Kidney glomerular epithelial cell (primary cell): ENCODE data around the gene SLC38A8.

Source experiments
- DNase-seq: peaks from one replicate; lab custom pipeline; 2025; lab: John Stamatoyannopoulos, UW

SLC38A8 gene

GRCh38 chr16:84048871-84049270, 6.3 kb upstream of the SLC38A8 start:
- no peak for DNase-seq

- no peak for DNase-seq
Observed at GRCh38 chr16:84048270-84048669, 5.7 kb upstream of the SLC38A8 start.

GRCh38 chr16:84047626-84048025, 5.0 kb upstream of the SLC38A8 start:
- no peak for DNase-seq

GRCh38 chr16:84047206-84047605, 4.6 kb upstream of the SLC38A8 start:
- DNase-seq = no peak

- no peak for DNase-seq
Observed at GRCh38 chr16:84045818-84046470, 3.3 kb upstream of the SLC38A8 start.

- DNase-seq = no peak
Observed at GRCh38 chr16:84045001-84045817, 2.6 kb upstream of the SLC38A8 start.

- peak; percentile 3 for DNase-seq
Observed at GRCh38 chr16:84044118-84044488, 1.5 kb upstream of the SLC38A8 start.

GRCh38 chr16:84043486-84044117, 1.0 kb upstream of the SLC38A8 start:
- no peak for DNase-seq

GRCh38 chr16:84042879-84043485, 387 bp upstream of the SLC38A8 start:
- no peak for DNase-seq

GRCh38 chr16:84041881-84042280, 714 bp downstream of the SLC38A8 start:
- DNase-seq = no peak

- no peak for DNase-seq
Observed at GRCh38 chr16:84040823-84041820, 1.5 kb downstream of the SLC38A8 start.

GRCh38 chr16:84040226-84040822, 2.3 kb downstream of the SLC38A8 start:
- no peak for DNase-seq

- no peak for DNase-seq
Observed at GRCh38 chr16:84039696-84040095, 2.9 kb downstream of the SLC38A8 start.

- DNase-seq = no peak
Observed at GRCh38 chr16:84038469-84038868, 4.1 kb downstream of the SLC38A8 start.

GRCh38 chr16:84036982-84037425, 5.6 kb downstream of the SLC38A8 start:
- DNase-seq = no peak

GRCh38 chr16:84036131-84036530, 6.5 kb downstream of the SLC38A8 start:
- no peak for DNase-seq

- no peak for DNase-seq
Observed at GRCh38 chr16:84034516-84034915, 8.1 kb downstream of the SLC38A8 start.

GRCh38 chr16:84033251-84034195, 9.1 kb downstream of the SLC38A8 start:
- no peak for DNase-seq

GRCh38 chr16:84032458-84033178, 10.0 kb downstream of the SLC38A8 start:
- no peak for DNase-seq
